H1 (cell line): ENCODE data around the gene WDR5. TPM values are rescaled to one million over a fixed set of nuclear protein-coding genes. Genes with fewer than 3 reads are reported as not detected.

Experiments used
- CREB1 ChIP-seq: IDR thresholded peaks from 2 replicates; pipeline ENCODE4 v1.6.1; 2012; ENCODE audit warnings: inconsistent platforms
- polyA plus RNA-seq, 7 experiments: library from polyadenylated mRNA; depleted of rRNA in 3 of 7; stranded (reverse) in 5 of 7; unstranded in 2 of 7; fragments of >200 nt in 5 of 7; fragments of 200-250 nt in 2 of 7; gene quantifications; 1 replicate in 5 of 7; 2 replicates in 1 of 7; 4 replicates in 1 of 7; pipeline versions ENCODE4 v1.2.1 to v1.2.3, GENCODE V29; 2011 to 2013; ENCODE audit warnings: missing spikeins in 2 of 7, mixed read lengths in 2 of 7
- total RNA-seq: library from RNA; stranded (reverse); fragmentation: NEBNext Ultra II Directional; extraction: Animal tissue kit (Norgen Biotek cat#: 25700); gene quantifications from 2 replicates; pipeline ENCODE4 v1.2.1, GENCODE V29; 2021

WDR5 gene
- total and polyA plus RNA-seq, 2 of the 8 experiments (the other 6 are each of a cell fraction or from before 2014, with no cell fraction given) = 38.4 to 68.1 TPM

DNA sequence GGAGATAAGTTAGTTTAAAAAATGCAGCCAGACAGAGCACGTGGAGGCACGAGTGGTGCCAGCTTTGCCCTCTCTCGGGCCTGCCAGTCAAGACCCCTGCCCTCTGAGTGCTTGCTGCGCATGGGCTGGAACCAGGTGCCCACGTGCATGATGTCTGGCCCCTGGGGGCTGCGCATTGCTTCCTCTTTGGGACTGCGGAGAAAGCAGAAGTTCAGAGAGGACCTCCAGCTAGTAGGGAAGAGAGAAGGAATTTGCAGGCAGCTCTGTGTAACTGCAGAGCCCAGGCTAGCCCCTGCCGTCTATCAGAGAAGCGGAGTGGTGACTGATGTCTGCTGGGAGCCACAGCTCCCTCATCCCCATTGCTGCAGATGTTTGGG lies 38.2 kb downstream of the WDR5 start (continued):
- TF ChIP-seq CREB1 = no peak
